ENCODE data around the gene IL1RL2.

IL1RL2 gene

DNA sequence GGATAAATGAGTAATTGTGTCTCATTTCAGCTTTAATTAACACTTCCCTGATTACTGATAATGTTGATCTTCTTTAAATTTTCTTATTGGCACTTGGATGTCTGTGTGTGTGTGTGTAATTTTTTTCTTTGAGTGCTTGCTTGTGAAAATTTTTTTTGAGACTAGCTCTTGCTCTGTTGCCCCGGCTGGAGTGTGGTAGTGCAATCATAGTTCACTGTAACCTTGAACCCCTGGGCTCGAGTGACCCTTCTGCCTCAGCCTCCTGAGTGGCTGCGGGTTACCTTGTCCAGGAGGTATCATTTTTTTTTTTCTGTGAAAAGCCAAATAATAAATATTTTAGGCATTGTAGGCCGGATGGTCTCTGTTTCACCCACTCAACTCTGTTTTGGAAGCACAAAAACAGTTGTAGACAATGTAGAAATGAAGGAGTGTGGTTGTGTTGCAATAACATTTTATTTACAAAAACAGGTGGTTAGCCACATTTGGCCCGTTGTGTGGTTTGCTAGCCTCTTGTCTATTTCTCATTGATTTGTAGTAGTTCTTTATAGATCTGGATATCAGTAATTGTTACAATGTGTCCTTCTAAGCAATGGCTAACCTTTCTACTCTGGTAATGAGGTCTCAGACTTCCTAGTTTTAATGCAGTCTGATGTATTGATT, 7.9 kb downstream of the IL1RL2 start:
- TF ChIP-seq GATA1 (IDR thresholded peaks at IDR 0.05; ENCODE audit: low read depth, low read length) (no peak), POLR2A (IDR thresholded peaks at IDR 0.05; ENCODE audit: low read length) (no peak)
- no peak for DNase-seq

DNA sequence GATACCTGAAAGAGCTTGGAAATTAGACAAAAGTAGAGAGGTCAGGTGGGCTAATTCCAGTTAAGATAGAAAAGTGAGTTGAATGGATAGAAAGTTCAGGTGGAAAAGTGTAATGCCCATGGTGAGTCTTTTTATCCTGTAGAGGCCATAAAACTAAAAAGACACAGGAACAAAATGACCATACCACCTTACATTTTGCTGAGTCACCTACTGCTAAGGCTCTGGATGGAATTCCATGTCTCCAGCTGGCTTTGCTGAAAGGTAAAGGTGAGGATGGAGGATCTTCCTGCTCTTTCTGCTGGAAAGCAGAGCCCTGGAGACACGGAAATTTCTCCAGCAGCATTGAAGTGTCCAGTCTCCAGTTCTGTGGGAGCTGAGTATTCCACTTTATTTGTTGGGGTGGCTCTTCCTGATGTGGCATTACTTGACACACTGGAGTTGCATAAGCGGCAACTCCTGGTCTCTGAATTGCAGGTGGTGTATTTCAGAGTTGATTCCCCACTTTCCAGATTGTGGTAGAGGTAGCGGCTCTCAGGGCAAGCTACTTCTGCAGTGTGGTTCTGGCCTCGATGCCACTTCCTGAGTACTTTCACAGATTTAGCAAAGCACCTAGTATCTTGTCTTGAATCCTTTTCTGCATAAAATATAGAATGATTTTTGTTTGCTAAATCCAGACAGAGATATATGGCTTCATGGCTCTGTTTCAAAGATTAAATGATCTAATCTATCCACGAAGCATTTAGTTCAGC, 10.7 kb downstream of the IL1RL2 start:
- TF ChIP-seq POLR2A (IDR thresholded peaks at IDR 0.05; ENCODE audit: low read length) (no peak), GATA1 (IDR thresholded peaks at IDR 0.05; ENCODE audit: low read depth, low read length) (no peak)
- DNase-seq: no peak

DNA sequence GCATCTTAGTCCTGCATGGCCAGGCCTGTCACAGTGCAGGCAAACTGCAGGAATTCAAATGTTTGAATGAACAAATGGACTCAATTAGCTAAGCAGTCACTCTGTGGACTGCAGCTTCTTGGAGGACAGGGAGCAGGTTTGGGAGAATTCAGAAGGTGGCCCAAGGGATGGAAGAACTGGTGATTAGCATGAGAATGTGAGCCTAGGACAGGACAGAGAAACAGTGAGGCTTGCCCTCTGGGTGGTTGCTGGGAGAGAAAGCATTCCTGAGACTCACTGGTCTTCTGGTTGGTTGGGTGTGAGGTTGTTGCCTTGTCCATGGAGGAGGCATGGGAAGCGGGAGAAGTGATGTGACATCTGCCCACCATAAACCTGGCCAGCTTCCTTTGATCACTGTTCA, 13.7 kb downstream of the IL1RL2 start:
- no peak for DNase-seq
- TF ChIP-seq POLR2A (IDR thresholded peaks at IDR 0.05; ENCODE audit: low read length) (no peak), GATA1 (IDR thresholded peaks at IDR 0.05; ENCODE audit: low read depth, low read length) (no peak)

DNA sequence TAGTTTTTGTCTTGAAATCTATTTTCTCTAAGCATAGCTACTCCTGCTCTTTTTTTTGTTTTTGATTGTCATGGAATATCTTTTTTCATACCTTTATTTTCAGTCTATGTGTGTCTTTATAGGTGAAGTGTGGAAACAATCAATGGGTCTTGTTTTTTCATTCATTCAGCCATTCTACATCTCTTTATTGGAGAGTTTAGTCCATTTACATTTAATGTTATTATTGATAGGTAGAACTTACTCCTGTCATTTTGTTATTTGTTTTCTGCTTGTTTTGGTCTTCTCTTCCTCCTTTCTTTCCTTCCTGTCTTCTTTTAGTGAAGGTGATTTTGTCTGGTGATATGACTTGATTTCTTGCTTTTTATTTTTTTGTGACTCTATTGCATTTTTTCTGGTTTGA, 17.8 kb downstream of the IL1RL2 start:
- DNase-seq: no peak
- TF ChIP-seq POLR2A (IDR thresholded peaks at IDR 0.05; ENCODE audit: low read length) (no peak), GATA1 (IDR thresholded peaks at IDR 0.05; ENCODE audit: low read depth, low read length) (no peak)

DNA sequence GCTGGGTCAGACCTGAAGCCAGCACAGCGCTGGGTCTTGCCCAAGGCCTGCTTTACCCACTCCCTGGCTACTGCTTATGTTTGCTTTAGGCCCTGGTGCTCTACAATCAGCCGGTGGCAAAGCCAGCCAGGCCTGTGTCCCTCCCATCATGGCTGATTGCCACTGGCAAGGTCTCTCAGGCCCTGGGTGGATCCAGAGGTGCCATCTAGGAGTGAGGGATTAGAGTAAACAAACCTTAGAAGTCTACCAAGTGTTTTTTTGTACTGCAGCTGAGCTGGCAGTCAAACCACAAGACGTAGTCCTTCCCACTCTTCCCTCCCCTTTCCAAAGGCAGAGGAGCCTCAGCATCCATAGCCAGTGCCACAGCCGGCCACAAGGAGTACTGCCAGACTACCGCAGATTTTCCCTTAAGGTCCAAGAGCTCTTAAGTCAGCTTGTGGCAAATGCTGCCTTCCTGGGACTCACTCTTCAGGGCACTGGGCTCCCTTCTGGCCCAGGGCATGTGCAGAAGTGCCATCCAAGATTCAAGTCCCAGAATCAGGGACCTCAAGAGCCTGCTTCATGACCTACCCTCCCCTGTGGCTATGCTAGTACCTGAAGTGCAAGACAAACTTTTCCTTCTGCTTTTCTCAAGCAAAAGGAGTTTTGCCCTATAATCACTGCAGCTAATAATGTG, 20.0 kb downstream of the IL1RL2 start:
- no peak for TF ChIP-seq POLR2A (IDR thresholded peaks at IDR 0.05; ENCODE audit: low read length)
- TF ChIP-seq GATA1 (IDR thresholded peaks at IDR 0.05; ENCODE audit: low read depth, low read length): no peak
- DNase-seq: no peak

DNA sequence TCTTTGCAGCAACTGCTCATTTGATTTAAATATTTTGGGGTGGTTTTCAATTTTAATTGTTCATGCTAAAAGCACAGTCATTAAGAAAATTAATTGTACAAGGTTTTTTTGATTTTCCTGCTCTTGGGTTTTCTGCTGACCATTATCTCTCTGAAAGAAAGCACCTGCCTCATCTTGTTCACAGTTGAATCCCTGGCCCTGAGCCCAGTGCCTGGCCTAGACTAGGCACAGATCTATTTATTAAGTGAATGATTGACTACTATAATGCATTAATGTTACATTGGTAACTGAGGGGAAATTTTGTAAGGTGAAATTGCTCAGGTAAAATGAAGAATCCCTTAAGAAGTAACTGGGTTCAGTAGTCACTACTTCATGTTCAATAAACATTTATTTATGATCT, 22.0 kb downstream of the IL1RL2 start:
- no peak for TF ChIP-seq GATA1 (IDR thresholded peaks at IDR 0.05; ENCODE audit: low read depth, low read length)
- no peak for TF ChIP-seq POLR2A (IDR thresholded peaks at IDR 0.05; ENCODE audit: low read length)

DNA sequence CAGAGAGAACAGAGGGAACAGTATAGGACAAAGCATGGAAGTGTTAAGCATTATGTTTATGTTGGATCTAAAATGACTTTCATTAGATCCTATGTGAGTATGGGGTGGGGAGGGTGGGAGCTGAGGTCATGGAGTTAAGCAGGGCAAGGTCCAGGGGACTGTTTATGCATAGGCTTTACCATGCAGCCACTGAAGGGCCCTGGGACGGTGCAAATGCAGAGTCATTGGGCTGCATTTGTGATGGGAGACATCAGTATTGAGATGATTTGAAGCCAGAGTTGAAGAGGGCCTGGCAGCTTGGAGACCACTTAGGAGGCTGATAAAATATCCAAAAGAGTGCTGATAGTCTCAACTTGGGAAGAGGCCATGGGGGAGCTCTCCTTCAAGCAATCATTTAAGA, 22.7 kb downstream of the IL1RL2 start:
- no peak for DNase-seq
- TF ChIP-seq GATA1 (IDR thresholded peaks at IDR 0.05; ENCODE audit: low read depth, low read length) (no peak), POLR2A (IDR thresholded peaks at IDR 0.05; ENCODE audit: low read length) (no peak)

More for the DNA sequence above, 22.0 kb downstream of the IL1RL2 start:
- no peak for DNase-seq

DNA sequence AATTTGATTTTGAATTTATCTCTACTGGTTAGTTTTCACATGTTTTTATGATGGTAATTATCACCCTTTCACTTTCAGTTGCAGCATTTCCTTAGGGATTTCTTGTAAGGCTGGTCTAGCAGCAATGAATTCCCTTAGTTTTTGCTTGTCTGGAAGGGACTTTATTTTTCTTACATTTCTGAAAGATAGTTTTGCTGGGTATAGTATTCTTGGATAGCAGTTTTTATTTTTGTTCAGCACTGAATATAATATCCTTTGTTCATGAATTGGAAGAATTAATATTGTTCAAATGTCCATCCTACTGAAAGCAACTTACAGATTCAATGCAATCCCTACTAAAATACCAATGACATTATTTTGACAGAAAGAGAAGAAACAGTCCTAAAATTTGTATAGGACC, 30.2 kb downstream of the IL1RL2 start:
- TF ChIP-seq GATA1 (IDR thresholded peaks at IDR 0.05; ENCODE audit: low read depth, low read length) (no peak), POLR2A (IDR thresholded peaks at IDR 0.05; ENCODE audit: low read length) (no peak)
- DNase-seq: no peak

DNA sequence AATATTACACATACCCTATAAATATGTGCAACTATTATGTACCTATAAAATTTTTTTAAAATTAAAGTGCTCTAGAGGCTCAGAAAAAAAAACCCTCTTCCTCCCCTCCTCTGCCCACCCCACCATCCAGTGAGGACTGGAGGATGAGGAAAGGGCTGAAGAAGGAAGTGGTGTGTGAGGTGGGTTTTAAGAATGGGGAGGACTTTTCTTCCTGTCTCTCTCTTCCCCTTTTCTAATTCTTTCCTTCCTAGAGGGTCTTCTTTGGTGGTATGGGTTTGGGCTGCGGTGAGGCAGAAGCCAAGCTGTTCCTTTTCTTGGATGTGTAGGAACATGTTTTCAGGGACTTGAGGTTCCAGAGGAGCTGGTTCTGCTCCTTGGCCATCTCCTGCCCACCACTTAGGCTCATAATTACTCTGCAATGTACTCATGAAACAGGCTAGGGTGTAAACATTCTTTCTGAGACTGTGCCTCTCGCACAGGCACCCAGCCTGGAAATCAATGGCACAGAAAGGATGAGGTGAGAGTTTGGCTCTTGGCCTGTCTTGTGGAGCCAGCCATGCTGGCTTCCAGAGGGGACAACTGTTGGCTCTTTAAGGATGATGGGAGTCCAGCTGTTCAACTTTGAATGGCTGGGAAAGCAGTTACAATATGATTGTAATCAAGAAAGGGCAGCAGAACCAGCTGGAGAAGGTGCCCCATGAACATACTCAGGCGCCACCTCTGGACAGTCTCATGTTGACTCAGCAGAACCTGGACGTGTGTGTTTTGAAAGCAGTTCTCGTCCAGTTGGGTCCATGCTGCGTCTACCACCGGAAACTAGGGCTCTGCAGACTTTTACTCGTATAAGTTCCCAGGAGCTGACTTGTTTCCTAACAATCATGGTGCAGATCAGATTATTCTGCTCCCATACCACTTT, 38.3 kb downstream of the IL1RL2 start:
- no peak for DNase-seq
- TF ChIP-seq GATA1 (IDR thresholded peaks at IDR 0.05; ENCODE audit: low read depth, low read length) (no peak), POLR2A (IDR thresholded peaks at IDR 0.05; ENCODE audit: low read length) (no peak)

DNA sequence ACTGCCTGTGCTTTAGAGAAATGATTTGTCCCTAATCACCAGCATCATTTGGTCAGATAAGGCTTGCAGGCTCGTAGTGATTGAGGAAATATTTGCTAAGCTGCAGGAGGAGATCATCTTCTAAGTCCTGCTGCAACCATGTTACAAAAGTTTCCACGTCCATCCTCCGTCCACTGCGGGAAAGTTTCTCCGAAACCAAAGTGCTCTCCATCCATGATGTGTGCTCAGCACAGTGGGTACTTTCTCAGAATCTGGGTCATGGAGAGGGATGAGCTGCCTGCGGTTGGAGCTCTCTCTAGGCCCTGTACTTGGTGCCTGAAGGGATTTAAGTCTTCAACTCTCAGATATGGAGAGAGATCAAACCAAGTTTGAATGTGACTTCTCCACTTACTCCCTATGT, 39.3 kb downstream of the IL1RL2 start:
- DNase-seq: no peak
- TF ChIP-seq POLR2A (IDR thresholded peaks at IDR 0.05; ENCODE audit: low read length) (no peak), GATA1 (IDR thresholded peaks at IDR 0.05; ENCODE audit: low read depth, low read length) (no peak)

DNA sequence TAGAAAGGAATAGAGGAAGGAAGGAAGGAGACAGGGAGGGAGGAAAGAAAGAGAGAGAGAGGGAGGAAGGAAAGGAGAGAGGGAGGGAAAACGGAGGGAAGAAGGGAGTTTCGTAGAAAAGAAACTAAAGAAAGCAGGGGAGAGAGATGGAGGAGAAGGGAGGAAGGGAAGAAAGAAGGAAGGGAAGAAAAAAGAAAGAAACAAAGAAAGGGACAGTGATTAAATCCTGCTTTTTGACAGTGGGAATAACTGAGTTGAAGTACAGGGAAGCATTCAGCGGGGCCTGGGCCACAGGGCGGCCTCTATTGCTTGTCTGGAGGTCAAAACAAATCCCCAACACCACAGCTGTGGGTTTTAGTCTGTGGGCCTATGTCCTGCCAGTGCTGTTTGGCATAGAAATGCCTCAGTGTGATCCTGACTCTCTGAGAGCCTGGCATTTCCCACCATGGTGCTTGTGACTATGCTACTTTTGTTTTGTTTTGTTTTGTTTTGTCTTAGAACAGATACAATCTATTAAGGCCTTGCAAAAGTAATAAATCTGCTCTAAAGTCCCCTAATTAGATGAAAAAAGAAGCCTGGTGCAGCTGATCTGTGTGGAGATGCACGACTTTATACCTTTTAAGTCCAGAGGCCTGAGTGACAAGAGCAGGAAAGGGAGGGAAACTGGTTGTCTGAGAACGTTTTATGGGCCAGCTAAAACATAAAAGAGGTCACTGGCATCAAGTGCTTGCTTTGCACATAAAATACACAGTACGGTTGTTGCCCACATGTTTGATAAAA, 40.0 kb downstream of the IL1RL2 start:
- no peak for DNase-seq
- no peak for TF ChIP-seq GATA1 (IDR thresholded peaks at IDR 0.05; ENCODE audit: low read depth, low read length)
- no peak for TF ChIP-seq POLR2A (IDR thresholded peaks at IDR 0.05; ENCODE audit: low read length)

DNA sequence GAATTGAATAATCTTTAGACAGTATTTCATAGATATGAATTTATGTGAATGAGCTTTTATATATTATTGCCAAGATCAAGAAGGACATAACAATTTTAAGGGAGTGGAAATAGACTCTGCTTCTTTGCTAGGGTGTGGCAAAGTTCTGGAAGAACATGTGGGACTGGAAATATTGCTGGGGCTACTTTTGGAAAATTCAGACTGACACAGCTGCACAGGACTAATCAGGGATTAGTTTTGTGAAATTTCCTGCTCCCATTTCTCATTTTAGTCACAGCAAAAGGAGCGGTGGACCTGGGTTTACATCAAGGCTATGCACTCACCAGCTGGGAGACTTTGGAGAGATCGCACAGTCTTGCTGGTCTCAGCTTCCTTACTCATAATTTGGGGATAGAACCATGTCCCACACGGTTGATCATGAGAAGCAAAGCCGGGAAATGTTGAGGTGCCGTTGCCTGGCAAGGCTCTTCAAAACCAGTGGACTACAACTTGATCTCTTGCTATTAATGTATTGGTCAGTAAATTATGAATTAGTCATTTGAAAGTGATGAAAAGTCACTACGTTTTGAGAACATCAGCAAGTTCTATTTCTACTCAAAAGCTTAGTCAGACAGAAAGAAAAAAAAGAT, 42.4 kb downstream of the IL1RL2 start:
- TF ChIP-seq GATA1 (IDR thresholded peaks at IDR 0.05; ENCODE audit: low read depth, low read length) (no peak), POLR2A (IDR thresholded peaks at IDR 0.05; ENCODE audit: low read length) (no peak)
- DNase-seq: no peak
